ENCODE results near the gene SAP30L.
A peak's percentile ranks its signal among the peaks of the same experiment; 100 is the strongest.

Gene SAP30L

DNA sequence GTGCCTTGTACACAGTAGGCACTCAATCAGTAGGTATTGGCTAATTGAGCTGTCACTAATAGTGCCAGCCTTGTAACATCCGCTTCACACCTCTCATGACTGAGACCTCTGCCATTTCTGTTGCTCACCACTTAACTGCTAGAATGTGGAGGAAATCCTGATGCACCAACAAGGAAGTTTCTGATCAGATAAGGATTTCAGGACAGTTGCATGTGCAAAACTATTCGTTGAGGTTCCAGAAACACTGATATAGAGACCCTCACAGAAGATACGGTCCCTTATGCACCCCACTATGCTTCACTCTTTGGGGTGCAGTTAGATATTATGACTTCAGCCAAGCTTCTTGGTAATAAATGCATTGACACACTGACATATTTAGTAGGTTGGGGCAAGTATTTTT is 10.7 kb downstream of the SAP30L start:
- no peak for TF ChIP-seq CEBPB (IDR thresholded peaks at IDR 0.05)
- TF ChIP-seq, protein P1, sequence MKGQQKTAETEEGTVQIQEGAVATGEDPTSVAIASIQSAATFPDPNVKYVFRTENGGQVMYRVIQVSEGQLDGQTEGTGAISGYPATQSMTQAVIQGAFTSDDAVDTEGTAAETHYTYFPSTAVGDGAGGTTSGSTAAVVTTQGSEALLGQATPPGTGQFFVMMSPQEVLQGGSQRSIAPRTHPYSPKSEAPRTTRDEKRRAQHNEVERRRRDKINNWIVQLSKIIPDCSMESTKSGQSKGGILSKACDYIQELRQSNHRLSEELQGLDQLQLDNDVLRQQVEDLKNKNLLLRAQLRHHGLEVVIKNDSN (IDR thresholded peaks at IDR 0.05), result no peak
- TF ChIP-seq FOXM1 (IDR thresholded peaks at IDR 0.05; ENCODE audit: borderline replicate concordance, low read depth), result no peak
- no peak for TF ChIP-seq YY1 (IDR thresholded peaks at IDR 0.05; ENCODE audit: low read depth)
- TF ChIP-seq ZBTB7A (IDR thresholded peaks at IDR 0.05; ENCODE audit: low read depth), result no peak
- TF ChIP-seq RAD21 (IDR thresholded peaks at IDR 0.05; ENCODE audit: low read depth), result no peak
- TF ChIP-seq TAF1 (IDR thresholded peaks at IDR 0.05; ENCODE audit: low read depth), result no peak
- TF ChIP-seq TEAD4 (IDR thresholded peaks at IDR 0.05), result no peak
- no peak for TF ChIP-seq EP300 (IDR thresholded peaks at IDR 0.05; ENCODE audit: borderline replicate concordance)
- TF ChIP-seq EGR1 (IDR thresholded peaks at IDR 0.05), result no peak
- TF ChIP-seq, protein P2, sequence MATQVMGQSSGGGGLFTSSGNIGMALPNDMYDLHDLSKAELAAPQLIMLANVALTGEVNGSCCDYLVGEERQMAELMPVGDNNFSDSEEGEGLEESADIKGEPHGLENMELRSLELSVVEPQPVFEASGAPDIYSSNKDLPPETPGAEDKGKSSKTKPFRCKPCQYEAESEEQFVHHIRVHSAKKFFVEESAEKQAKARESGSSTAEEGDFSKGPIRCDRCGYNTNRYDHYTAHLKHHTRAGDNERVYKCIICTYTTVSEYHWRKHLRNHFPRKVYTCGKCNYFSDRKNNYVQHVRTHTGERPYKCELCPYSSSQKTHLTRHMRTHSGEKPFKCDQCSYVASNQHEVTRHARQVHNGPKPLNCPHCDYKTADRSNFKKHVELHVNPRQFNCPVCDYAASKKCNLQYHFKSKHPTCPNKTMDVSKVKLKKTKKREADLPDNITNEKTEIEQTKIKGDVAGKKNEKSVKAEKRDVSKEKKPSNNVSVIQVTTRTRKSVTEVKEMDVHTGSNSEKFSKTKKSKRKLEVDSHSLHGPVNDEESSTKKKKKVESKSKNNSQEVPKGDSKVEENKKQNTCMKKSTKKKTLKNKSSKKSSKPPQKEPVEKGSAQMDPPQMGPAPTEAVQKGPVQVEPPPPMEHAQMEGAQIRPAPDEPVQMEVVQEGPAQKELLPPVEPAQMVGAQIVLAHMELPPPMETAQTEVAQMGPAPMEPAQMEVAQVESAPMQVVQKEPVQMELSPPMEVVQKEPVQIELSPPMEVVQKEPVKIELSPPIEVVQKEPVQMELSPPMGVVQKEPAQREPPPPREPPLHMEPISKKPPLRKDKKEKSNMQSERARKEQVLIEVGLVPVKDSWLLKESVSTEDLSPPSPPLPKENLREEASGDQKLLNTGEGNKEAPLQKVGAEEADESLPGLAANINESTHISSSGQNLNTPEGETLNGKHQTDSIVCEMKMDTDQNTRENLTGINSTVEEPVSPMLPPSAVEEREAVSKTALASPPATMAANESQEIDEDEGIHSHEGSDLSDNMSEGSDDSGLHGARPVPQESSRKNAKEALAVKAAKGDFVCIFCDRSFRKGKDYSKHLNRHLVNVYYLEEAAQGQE (IDR thresholded peaks at IDR 0.05; ENCODE audit: low read depth), result no peak
- TF ChIP-seq CREB1 (IDR thresholded peaks at IDR 0.05; ENCODE audit: low read depth), result no peak
- no peak for TF ChIP-seq NFIC (IDR thresholded peaks at IDR 0.05)
- TF ChIP-seq, protein P3, sequence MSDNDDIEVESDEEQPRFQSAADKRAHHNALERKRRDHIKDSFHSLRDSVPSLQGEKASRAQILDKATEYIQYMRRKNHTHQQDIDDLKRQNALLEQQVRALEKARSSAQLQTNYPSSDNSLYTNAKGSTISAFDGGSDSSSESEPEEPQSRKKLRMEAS (IDR thresholded peaks at IDR 0.05), result no peak
- no peak for TF ChIP-seq TCF12 (IDR thresholded peaks at IDR 0.05; ENCODE audit: low read depth)

DNA sequence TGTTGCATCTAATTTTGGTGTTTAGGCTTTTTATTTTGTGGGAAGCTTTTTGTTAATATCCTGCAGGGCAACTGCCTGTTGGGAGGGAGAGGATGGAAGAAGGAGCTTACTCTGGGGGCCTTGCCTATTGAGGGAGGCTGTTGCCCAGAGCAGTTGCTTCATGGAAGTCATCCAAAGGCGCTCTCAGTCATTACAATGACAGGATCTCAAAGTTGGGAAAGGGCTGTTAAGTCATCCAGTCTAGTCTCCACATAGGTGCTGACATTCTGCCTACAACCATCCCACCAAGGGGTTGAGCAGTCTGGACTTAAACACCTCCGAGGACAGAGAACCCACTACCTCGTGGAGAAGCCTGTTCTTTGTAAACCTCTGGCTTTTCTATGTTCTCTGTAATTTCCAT is 13.2 kb downstream of the SAP30L start:
- no peak for TF ChIP-seq CREB1 (IDR thresholded peaks at IDR 0.05; ENCODE audit: low read depth)

DNA sequence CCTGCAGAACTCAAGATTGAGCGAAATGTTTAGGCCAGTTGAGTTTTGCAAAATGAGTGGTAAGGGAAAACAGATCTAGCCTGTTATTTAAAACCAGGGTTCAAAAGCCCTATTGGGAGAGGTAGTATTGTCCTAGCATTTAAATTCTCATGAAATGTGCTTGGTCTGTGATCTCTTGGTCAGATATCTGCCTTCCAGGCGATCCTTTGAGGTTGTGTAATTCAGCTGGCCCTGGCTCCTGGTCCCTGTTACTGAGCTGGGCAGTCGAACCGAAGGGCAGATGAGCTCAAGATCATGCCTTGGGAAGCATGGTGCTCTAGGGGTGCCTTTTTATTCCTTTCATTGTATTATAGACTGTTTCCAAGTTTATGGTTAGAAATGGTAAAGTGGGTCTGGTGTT is 14.4 kb downstream of the SAP30L start:
- TF ChIP-seq CREB1 (IDR thresholded peaks at IDR 0.05; ENCODE audit: low read depth), result no peak
- TF ChIP-seq TCF12 (IDR thresholded peaks at IDR 0.05; ENCODE audit: low read depth), result no peak

DNA sequence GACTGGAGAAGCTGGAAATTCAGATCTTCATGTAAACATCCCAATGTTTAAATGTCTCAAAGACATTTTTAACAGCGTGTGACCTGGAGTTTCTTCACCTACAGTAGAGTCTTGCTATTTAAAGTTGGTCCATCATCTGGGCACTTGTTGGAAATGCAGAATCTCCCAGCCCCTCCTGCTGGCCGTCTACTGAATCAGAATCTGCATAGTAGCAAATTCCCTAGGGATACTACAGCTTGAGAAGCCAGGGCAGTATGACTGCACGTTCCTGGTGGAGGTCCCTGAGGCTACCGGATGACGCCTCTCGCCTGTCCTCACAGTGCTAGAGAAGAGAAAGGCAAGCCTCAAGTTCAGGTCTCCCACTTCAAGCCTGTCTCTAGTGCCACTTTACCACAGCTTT is 15.7 kb downstream of the SAP30L start:
- TF ChIP-seq, protein P1 (IDR thresholded peaks at IDR 0.05), result no peak
- TF ChIP-seq EGR1 (IDR thresholded peaks at IDR 0.05) (no peak), TAF1 (IDR thresholded peaks at IDR 0.05; ENCODE audit: low read depth) (no peak), CREB1 (IDR thresholded peaks at IDR 0.05; ENCODE audit: low read depth) (no peak), ZBTB7A (IDR thresholded peaks at IDR 0.05; ENCODE audit: low read depth) (no peak), TEAD4 (IDR thresholded peaks at IDR 0.05) (no peak), RAD21 (IDR thresholded peaks at IDR 0.05; ENCODE audit: low read depth) (peak; percentile 2; the same call in 1 of the 2 replicates)

DNA sequence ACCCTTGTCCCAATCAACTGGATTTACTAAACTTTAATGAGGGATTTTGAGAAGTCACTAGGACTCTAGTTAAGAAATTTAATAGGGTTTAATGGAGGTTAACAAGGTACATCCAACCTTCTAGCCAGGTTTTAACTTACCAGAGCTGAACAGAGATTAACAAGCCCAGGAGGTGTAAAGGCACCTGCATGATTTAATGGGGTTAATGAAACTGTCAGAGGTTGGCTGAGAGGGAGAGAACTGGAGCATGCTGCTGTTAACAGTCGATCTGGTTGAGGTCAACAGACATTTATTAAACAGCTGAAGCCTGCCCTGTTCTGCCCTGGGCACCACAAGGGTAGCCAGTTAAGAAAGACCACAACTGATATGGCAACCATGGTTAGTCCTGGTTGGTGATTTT is 18.6 kb downstream of the SAP30L start:
- TF ChIP-seq, protein P1 (IDR thresholded peaks at IDR 0.05), result no peak

DNA sequence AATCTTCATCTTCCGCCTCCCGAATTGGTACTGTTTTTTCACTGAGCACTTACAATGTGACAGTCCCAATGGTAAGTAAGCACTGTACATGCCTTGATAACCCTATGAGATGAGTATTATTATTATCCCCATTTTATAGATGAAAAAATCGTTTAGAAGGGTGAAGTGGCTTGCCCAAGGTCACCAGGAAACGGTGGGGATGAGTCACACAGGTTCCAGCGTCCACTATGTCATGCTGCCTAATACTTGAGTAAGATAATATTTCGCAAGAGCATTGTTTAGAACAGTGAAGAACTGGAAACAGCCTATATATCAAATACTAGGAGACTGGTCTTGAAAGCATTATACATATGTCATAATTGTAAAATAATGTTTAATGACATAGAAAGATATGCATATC is 19.4 kb downstream of the SAP30L start:
- no peak for TF ChIP-seq NFIC (IDR thresholded peaks at IDR 0.05)
- TF ChIP-seq CEBPB (IDR thresholded peaks at IDR 0.05), result peak; percentile 85

DNA sequence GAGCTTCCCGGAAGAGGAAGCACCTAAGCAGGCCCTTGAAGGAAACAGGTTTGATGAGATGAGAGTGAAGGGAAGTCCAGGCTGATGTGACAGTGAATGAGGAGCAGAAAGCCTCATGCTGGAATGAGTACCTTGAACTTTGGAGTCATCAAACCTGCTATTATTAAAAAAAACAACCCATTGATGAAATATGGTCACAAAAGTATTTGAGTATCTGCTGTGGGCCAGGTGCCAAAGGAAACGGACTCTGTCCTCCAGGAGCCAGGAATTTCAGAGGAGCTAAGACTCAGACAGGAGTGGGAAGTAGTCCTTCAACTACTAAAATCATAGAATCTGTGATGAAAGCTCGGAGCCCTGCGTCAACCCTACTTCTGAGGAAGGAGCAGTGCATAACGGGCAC is 20.4 kb downstream of the SAP30L start:
- TF ChIP-seq TEAD4 (IDR thresholded peaks at IDR 0.05), result no peak
- TF ChIP-seq YY1 (IDR thresholded peaks at IDR 0.05; ENCODE audit: low read depth), result no peak
- TF ChIP-seq EP300 (IDR thresholded peaks at IDR 0.05; ENCODE audit: borderline replicate concordance), result no peak
- TF ChIP-seq CREB1 (IDR thresholded peaks at IDR 0.05; ENCODE audit: low read depth), result no peak
- no peak for TF ChIP-seq EGR1 (IDR thresholded peaks at IDR 0.05)
- TF ChIP-seq TAF1 (IDR thresholded peaks at IDR 0.05; ENCODE audit: low read depth), result no peak
- TF ChIP-seq CEBPB (IDR thresholded peaks at IDR 0.05), result no peak

DNA sequence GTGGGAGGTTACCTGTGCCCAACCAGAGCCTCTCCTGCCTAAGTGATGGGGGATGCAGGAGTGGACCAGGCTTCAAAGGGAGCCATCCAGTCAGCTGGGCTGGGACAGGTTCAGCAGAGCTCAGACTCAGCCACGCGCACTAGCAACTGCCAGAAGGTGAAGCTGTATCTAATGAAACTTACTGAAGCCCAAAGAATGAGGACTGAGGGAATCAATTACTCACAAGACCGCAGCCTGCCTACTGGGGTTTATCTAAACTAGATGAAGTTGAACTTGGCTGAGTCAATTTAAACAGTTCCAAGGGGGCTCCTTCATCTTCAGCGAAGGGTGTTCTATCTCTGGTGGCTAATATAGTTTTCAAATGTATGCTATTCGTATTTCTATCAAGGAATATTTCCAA is 20.9 kb downstream of the SAP30L start:
- no peak for TF ChIP-seq FOXM1 (IDR thresholded peaks at IDR 0.05; ENCODE audit: borderline replicate concordance, low read depth)

DNA sequence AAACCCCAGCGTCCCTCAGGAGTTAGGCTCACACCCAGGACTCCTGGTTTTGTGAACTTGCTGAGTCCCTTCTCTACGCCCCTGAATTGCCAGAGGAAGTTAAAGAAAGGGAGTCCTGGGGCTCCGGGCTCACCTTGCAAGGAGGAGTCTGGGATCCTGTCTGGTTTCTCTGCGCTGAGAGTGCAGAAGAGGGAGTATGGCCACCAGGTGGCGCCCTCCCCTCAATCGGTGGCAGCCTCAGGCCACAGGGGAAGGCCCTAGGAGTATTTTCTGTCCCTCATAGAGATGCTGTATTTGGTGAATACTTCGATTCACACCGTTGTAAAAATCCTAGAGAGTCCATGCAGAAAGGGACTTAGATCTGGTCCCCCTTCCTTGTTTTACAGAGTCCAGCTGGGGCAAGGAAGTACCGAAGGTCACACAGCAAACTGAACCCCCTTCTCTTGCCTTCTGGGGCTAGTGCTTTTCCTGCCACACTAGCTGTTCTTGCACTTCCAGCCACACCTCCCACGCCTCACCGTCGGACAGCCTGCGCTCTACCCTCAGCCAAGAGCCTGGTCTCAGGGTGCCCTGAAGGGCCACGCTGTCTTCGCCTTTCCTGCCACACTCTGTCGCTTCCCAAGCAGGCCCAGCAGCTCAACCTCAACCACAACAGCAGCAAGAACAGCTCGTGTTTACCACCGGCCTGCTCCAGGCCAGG is 22.0 kb downstream of the SAP30L start:
- TF ChIP-seq EP300 (IDR thresholded peaks at IDR 0.05; ENCODE audit: borderline replicate concordance), result no peak
- TF ChIP-seq RAD21 (IDR thresholded peaks at IDR 0.05; ENCODE audit: low read depth), result peak; percentile 93

Measured in Ishikawa (cell line).